CD4-positive, alpha-beta T cell treated with Interferon alpha-2 for 1 hour (primary cell): Measurements from ENCODE around the gene MYO16.

ENCODE experiments used
- DNase-seq, 2 donors: peaks; one replicate each; pipeline ENCODE4 v3.0.0-alpha.2; 2020 to 2022

The MYO16 gene

DNA sequence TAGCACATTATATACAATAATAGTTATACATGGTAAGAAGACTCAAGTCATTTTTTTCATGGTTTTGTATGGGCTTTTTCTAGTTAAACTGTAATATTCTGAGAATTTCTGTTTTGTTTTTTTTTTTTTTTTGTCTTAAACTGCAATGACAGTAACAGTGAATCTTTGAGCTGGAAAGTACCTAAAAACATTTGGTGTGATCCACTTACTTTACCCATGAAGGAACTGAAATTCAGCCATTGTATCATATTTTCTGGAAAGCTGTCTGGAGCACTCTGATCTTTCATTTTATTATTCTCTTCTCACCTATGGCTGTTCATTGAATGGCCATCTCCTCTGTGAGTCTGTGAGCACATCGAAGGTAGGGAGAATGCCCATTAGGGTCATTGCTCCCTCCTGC, 37.8 kb downstream of the MYO16 start:
- no peak for DNase-seq

DNA sequence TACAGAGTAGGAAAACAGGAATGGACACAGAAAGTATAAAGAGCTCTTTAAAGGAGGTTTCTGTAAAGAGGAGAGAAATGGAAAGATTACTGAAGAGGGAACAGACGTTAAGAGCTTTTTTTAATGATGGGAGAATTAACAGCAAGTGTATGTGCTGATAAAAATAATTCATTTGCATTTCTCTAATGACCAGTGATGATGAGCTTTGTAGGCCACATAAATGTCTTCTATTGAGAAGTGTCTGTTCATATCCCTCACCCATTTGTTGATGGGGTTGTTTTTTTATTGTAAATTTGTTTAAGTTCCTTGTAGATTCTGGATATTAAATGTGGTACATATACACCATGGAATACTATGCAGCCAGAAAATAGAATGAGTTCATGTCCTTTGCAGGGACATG, 40.0 kb downstream of the MYO16 start:
- DNase-seq: no peak

DNA sequence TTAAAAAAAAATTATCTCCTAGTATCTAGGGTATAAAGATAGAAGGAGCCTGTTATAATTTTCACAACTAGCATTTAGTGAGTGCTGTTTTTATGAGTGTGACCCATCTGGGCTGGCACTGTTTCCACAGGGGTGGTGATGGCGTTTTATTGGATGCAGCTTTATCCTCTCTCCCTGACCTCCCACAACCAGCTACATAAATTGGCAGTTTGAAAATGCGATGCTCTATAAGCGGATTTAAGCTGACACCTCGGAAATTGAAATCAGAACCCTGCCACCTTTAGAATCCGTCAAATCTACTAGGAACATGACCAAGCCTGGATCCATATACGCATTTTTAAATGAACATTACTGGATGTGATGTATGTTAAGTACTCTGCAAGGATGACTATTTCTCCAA, 44.9 kb downstream of the MYO16 start:
- DNase-seq: no peak

DNA sequence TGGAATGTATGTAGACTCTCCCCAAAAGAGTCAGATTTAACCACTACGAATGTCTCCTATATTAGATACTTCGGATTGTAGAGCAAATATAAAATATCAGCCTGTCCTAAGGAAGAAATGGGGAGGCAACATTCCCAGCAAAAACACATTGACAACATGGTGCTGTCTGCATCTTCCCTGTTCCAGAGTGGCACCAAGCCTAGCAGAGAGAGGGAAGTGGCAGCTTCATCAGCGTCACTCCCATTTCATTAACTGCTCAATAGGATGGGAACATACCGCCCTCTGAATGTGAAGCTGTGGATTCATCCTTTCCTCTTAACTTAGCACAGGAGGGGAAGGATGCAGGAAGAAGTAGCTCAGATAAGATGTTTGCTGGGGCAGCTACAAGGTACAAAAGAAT, 45.4 kb downstream of the MYO16 start:
- no peak for DNase-seq

DNA sequence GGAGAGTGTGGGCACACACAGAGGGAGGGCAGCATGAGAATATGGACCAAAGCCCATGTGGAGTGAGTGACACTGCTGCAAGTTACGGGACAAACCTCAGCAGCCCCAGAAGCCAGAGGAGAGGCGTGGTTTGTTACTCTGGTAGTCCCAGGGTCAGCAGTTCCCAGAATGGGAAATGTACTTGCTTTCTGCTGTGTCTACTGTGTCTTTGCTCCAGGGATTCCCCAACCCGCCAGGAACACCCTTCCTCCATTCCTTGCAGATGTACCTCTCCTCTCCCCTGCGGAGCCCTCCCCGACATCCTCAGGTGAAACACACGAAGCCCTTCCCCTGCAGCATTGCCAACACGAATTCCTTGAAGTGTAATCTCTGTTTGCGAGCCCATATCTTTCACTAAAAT, 47.2 kb downstream of the MYO16 start:
- DNase-seq: no peak

DNA sequence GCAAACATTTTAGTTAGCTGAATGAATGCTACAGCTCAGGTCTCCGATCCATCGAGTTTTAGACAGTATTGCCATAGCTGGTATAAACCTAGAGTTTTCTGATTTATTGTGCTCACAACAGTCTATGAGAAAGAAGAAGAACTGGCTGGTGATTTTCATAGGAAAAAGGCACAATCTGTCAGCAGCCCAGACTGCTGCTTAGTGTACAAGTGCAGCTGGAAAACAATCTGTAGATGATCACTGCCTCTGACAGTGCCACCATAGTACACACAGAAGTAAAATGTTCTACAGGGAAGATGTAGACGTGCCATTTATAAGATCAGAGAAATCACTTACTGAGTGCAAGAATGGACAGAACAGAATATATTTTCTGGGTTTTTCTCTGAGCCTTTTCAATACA, 48.4 kb downstream of the MYO16 start:
- DNase-seq: no peak

DNA sequence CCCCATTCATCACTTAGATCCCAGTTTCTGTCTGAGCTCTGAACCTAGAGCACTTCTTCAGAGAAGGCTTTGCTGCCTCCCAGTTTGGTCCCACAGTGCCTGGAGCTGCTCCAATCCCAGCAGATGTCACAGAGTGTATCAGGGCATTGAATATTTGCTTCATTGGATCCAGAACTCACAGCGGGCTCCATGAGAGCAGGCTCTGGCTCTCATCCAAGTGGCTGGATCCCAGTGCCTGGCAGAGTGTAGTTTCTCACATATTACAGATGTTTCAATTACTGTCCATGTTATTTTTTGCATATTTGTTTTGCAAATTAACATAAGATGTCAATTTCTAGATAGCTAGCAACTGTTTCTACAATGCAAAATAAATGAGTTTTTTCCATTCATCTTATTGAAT, 50.6 kb downstream of the MYO16 start:
- no peak for DNase-seq

DNA sequence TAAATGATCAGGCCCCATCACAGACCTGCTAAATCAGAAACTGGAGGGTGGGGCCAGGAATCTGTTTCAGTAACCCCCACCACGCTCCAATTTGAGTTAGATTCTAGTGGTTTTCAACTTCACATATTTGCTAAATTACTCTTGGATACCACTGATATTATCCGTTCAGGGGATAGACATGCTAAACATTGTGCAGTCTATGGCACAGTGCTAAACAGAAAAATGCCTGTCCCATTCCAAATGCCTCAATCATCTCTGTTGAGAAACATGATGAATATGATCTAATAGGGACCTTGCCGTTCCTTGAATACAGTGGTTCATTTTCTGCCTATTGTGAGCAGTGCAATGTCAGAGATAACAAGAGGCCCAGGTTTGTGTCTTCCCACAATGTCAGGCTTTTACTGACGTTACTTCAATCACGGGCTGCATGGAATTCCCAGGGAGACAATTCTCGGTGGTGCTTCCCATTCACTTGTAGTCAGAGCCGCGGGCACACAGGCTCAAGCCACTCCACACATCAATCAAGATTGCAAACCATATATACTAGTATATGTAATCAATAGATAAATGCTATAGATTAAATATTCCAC, 52.7 kb downstream of the MYO16 start:
- DNase-seq: no peak

DNA sequence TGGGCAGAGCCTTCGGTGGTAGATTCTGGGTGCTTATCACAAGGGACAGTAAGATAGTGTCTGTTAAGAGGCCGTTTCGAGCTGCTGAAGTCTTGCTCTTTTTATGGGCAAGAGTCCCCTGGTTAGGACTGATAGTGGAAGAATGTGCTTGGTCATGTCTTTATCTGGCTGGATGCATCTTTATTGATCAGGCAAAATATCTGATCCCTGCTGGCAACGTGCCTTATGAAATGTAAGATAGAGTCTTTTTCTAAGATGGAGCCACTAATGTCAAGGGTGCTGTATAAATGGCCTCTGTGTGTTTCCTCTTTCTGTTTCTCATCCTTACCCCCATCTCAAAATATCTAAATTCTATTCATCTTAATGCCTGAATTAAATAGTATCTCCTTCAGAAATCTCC, 53.3 kb downstream of the MYO16 start:
- no peak for DNase-seq

DNA sequence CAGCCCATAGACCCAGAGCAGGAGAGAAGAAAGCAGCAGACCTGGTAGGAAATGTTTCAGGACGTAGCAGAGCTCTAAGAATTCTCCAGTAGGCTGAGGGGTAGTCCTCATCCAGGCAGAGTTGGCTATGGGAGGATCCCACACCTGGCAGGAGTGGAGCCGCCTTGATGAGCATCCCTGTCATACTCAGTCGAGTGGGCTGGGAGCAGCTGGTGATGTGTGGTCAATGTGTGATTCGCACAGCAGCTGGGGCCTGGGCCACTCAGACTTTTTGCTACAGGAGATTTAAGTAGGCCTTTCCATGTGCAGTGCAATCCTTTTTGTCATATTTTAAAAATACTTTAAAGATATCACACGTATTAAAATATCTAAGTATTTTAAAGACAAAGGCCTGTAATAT, 56.6 kb downstream of the MYO16 start:
- DNase-seq: no peak

DNA sequence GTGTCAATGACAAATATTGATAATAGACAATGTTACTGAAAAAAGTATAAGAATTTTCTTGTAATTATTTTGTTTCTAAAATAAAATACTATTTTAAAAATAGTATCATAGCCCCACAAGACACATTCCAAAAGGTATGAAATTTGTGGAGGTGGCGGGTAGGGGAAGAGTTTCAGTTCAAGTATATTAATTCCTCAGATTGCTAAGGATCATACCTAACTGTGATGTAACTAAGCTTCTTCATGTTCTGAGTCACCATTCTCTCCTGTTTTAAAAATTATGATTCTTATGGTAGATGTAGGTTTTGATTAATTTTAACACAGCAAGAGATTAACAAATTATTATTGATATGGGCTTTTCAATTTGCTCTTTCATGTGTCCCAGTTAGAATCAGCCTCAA, 61.3 kb downstream of the MYO16 start:
- no peak for DNase-seq

DNA sequence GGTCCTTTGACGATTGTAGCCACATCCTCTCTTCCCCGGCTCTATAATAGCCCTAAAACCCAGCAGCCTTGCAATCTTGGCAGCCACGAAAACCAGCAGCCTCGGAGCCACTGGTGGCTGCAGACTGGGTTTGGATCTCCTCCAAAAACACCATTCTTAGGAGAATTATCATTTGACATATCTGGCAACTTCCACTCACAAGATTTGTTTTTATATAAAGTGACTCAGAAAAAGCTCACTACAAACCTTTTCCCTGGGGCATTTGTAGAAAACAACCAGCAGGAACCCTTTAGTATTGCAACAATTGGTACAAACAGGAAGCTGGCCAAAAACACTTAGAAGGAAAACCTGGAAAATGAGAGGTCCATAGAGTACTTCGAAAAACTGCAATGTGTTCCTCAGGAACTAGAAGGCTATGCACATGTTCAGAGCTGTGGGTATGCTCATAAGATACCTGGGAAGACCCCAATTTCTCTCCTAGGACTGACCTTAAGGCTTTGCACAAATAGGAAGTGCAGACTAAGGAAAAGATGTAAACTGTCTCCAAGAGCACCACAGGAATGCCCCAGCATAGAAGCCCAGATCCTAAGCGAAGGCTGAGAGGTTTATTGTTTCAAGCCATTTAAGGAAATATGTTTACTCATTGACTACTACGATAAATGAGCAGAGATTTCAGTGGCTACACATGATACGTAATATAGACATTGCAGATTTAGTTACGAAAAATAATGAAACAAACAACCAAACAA, 71.2 kb downstream of the MYO16 start:
- no peak for DNase-seq

DNA sequence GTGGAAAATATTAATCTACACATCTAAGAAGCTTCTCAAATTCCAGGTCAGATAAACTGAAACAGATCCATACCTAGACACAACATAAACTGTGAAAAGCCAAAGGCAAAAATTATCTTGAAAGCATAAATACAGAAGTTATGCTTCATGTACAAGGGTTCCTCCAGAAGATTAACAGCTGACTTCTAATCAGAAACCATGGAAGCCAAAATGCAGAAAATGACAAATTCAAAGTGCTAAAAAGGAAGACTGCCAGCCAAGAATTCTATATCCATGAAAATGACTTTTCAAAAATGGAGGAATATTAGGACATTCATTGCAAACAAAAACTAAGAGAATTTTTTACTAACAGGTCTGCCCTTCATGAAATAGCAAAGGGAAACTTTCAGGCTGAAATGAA, 72.8 kb downstream of the MYO16 start:
- no peak for DNase-seq

DNA sequence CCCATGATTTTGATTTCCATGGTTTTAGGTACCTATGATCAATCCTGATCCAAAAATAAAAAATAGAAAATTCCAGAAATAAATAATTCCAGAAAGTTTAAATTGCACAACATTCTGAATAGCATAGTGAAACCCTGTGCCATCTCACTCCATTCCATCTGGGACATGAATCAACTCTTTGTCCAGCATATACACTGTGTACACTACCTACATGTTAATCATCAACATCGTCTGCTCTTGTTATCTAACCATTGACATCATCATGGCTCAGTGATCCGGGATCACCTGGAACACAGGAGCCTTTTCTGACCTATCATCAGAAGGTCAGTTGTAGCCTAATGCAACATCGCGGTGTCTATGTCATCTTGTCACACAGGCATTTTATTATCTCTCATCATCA, 75.6 kb downstream of the MYO16 start:
- no peak for DNase-seq

DNA sequence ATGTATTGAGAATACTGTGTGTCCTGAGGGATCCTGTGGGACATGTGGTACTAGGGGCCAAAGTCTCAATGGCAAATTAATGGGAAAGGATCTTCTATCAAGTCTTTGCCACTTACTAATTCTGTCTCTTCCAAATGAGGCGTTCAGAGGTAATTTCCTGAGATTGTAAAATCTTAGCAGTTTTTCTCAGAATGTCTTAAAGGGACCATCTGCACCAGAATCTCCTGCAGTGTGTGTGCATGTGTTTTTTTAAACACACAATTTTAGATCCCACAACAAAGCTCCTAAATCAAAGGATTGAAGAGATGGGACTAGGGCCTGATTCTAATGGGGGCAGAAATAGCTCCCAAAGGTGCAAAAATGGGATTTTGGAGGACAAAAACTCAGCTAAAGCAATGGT, 78.2 kb downstream of the MYO16 start:
- no peak for DNase-seq

DNA sequence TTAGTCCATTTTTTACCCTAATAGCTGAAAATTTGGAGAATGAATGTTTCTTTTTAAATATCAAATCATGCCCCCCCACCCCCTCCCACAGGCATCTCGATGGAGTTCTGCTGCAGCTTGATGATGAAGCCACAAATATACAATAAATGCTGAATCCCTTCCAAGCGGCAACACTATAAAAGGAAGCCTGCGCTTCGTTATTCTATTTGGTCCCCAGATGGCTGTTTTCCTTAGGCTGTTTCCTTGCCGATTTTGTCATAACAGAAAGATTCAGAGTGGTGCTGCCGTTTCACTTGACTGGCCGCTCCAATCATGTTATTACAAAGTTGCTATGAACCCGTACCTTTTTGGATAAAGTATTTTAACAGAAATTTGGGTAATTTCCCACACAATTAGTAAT, 79.5 kb downstream of the MYO16 start:
- no peak for DNase-seq

DNA sequence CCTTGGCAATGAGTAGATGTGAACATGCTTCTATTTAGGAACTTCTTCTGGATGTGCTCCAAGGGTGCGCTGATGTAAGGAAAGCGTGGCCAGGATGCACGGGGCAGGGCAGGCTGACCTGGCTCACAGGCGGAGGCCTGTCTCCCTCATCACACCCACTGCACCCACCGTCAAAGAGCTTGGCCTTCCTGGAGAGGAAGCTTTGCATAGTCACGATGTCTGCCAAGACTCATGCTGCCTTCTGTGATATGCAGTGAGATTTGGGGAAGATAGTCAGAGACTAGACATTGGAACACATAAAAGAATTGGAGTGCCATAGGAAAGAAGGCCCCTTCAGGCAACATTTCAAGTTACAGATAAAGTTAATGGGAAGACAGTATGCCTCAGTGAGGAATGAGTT, 82.0 kb downstream of the MYO16 start:
- DNase-seq: no peak

DNA sequence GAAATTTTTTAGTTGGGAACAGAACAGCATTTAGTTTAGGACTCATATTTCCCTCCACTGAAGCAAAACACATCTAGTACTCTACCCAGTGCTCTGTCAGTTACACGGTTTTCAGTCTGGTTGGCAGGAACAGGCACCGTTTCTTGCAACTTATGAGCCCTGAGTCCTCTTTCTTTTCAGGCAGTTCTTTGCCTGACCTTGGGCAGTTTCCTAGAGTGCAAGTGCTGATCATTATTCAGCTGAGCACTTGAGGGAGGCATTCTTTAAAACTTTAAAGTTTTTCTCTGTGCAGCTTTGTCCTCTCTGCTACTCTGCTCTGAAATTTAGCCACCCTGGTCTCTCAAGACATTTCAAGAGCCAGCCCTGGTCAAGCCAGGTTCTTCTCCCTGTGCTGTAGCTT, 96.1 kb downstream of the MYO16 start:
- DNase-seq: no peak

DNA sequence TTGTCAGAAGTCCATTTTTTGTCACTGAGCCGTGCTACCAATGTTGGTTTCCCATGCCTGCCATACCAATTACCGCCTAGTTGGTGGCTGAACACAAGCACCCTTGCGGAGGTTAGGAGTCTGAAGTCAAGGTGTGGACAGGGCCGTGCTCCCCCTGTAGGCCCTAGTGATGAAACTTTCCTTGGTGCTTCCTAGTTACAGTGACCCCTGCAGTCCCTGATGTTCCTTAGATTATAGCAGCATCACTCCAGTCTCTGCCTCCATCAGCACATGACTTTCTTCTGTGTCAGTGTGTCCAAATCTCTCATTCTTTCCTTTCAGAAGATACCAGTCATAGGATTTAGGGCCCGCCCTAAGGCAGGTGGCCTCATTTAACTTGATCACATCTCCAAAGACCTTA, 99.0 kb downstream of the MYO16 start:
- no peak for DNase-seq

DNA sequence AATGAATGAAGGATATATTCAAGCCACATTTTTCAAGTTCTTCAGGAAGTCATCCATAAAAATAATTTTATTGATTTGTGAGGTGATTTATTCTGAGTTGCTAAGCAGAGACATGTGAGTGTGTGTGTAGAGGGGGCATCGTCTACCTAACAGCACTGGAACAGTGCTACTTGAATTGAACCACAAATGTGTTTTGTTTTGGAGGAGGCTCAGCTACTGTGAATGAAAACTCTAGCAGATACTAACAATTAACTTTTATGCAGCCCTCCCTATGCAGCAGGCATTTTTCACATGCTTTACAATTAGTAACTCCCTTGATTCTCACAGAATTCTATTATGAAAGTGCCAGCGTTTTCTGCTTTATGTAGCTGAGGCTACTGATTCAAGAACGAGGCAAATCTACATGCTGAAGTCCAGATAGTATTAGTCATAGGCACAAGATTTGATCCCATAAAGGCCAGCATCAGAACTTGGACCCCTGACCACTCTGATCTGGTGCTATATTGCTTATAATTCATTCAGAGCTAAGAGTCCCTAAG, 103.7 kb downstream of the MYO16 start:
- no peak for DNase-seq

DNA sequence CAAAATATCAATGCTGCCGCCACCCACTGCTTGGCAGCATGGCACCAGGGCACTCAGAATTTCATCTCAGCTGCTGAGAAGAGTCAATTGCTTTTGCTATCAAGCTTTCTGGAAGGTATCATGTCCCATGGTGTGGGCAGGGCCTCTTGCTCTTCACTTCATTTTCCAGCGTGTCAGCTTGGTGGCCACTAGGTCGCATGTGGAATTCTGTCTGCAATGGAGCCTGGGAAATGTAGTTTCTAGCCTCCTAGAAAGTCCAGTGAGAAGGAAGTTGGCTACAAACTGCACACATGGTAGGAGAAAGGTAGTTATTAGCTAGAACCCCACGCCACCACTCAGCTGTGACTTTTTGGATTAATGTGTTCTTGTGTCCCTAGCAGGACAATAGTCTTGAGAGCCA, 105.3 kb downstream of the MYO16 start:
- no peak for DNase-seq

DNA sequence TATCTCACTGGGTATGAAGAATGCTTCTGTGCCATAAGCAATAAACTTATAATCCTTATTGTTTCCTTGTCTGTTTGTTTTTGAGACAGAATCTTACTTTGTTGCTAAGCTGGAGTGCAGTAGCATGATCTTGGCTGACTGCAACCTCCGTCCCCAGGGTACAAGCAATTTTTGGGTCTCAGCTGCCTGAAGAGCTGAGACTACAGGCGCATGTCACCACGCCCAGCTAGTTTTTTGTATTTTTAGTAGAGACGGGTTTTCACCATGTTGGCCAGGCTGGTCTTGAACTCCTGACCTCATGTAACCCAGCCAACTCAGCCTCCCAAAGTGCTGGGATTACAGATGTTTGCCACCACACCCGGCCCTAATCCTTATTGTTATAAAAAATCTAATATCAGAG, 112.5 kb downstream of the MYO16 start:
- no peak for DNase-seq

DNA sequence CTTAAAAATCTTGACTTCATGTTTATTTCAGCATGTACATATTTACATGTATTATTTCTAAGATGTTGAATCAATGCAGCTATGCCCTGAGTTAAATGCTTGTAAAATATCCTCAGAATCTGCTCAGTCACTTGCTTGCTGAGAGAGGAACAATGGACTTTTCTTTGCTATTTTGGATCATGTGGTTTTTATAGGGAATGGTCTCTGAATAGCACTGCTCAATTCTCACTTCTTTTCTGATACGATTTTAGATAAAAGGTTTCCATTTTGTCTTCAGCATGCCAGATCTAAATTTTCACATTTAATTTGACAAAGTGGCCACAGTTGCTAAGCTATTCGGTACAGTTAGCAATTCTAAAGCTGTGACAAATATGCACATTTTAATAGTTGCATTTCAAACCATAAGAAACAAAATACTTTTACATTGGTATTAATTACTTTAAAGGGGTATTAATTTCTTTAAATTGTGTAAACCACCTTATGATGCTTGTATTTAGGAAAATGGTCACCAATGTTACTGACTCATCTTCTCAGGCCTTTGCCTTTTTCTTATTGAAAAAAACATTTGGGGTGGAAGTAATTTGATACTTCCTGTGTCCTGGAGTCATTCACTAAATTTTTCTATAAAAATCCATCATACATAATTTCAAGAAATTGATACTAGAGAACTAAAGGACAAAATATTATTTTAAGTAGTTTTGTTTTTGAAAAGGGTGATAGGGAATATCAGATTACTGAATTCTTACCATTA, 113.5 kb downstream of the MYO16 start:
- DNase-seq: no peak

DNA sequence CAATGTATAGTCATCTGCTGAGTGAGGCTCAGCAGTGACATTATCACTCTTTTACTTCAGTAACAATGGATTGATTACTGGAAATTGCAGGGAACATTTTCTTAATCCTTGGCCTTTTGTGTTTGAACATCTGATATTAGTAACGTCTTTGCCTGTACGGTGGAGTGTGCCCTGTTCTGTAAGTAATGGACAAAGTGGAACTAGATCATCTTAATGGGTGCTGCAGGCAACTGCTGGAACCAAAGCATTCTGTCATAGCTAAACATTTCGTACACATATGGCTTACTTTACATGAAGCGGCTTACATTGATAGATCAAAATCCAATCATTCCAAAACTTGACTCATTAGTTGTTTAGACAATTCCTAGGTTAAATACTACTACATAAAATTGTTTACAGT, 114.1 kb downstream of the MYO16 start:
- no peak for DNase-seq
